TTC549 (cell line): Measurements from ENCODE around the gene GEMIN2.
"Not testable (repeated sequence)": the region's sequence is repeated elsewhere in the genome, so short reads cannot be mapped to it uniquely, and the experiment has no call there.

ENCODE experiments used
- FAIRE-seq: peaks from 2 replicates; lab custom pipeline; 2012; peaks lifted over from hg19 to GRCh38; lab: Jason Lieb, UNC

Gene GEMIN2

GRCh38 chr14:39176263-39177167 is 62.4 kb downstream of the GEMIN2 start:
- FAIRE-seq: no peak

GRCh38 chr14:39177168-39177545 is 63.0 kb downstream of the GEMIN2 start:
- no peak for FAIRE-seq

DNA sequence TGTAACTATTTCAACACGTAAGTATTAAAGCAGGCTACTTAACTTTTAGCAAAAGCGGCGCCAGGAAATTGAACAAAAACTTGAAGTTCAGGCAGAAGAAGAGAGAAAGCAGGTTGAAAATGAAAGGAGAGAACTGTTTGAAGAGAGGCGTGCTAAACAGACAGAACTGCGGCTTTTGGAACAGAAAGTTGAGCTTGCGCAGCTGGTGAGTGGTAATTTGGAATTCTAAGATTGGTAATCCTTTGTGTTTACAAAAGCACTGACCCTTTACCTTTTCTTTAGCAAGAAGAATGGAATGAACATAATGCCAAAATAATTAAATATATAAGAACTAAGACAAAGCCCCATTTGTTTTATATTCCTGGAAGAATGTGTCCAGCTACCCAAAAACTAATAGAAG is 64.9 kb downstream of the GEMIN2 start:
- FAIRE-seq: no peak

- FAIRE-seq: no peak
These were observed 66.4 kb downstream of the GEMIN2 start for GRCh38 chr14:39180553-39180952.

GRCh38 chr14:39181026-39181692 is 67.0 kb downstream of the GEMIN2 start:
- no peak for FAIRE-seq

GRCh38 chr14:39181693-39182047 is 67.5 kb downstream of the GEMIN2 start:
- no peak for FAIRE-seq

DNA sequence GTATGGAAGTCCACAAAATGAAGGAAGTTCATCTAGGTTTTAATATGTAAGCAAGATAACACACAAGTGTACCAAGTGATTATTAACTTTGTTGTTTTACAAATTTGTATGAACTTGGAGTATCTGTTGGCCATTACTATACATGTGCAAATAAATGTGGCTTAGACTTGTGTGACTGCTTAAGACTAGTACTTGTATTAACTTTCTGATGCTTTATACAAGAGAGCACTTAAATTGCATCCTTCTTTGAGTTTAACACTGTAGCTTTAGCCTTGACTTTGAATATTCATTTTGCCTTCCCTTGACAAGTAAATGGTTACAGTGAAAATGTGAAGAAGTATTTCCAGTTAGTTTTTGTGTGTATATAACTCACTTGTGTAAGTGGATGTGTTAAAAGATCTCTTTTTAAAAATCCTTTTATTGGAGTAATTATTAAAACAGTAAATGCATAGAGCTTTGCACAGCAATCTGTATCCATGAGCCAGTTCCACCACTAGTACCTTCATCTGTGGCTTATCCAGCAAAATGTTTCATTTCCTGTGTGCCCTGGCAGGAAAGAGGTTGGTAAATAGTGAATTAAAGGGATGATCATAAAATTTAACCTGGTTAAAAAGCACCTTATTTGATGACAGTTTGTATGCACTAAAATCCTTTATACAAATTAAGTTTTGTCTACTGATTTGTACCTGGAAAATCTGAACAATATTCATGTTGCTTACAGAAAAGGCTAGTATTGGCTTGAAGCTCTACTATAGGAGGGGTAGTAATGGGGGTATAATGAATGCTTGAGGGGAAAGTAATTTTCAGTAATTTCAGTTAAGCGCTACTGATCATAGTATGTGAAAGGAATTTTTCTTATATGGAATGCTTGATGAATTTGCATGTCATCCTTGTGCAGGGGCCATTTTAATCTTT is 68.9 kb downstream of the GEMIN2 start:
- peak; percentile 13 for FAIRE-seq

GRCh38 chr14:39183685-39184003 is 69.5 kb downstream of the GEMIN2 start:
- not testable (repeated sequence) for FAIRE-seq

DNA sequence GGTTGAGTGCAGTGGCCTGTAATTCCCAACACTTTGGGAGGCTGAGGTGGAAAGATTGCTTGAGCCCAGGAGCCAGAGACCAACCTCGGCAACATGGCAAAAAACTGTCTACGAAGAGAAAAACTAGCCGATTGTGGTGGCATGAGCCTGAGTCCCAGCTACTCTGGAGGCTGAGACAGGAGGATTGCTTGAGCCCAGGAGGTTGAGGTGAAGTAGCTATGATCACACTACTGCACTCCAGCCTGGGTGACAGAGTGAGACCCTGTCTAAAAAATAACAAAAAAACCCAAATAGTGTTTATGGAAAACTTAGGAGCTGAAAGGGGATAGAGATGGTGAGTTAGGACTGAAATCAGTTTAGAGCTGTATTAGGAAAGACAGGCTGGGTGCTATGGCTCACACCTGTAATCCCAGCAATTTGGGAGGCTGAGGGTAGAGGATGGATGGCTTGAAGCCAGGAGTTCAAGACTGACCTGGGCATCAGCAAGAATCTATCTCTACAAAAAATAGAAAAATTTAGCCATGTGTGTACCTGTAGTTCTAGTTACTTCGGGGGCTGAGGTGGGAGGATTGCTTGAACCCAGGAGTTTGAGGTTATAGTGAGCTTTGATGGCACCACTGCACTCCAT is 70.6 kb downstream of the GEMIN2 start:
- no peak for FAIRE-seq

GRCh38 chr14:39185256-39186049 is 71.3 kb downstream of the GEMIN2 start:
- FAIRE-seq: no peak
